SU-DHL-6 (cell line): Measurements from ENCODE around the gene HBEGF.

ENCODE experiments used
- EZH2phosphoT487 ChIP-seq: fragments of 200-600 bp; sonication (generic), shearing (Covaris generic); conservative IDR thresholded peaks from 2 replicates; pipeline ENCODE4 v1.6.1; 2018; ENCODE audit warnings: mild to moderate bottlenecking, antibody characterized with exemption, low read length, moderate library complexity, mixed read lengths
- TF ChIP-seq, protein P1 (sequence below): fragments of 200-600 bp; sonication (generic); IDR thresholded peaks from one replicate; pipeline ENCODE4 v1.5.1; 2017; ENCODE audit warnings: antibody characterized with exemption, mild to moderate bottlenecking, low read length, moderate library complexity; ENCODE audit not compliant: insufficient read depth, poor library complexity, severe bottlenecking

DNA sequence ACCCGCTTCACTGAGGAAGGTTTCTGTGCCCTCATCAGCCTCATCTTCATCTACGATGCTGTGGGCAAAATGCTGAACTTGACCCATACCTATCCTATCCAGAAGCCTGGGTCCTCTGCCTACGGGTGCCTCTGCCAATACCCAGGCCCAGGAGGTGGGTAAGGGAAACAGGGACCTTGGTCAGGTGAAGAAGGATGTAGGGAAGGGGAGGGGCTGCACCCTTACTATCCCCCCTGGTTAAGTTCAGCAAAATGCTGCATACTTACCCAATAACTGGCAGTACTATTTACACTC, 18.0 kb upstream of the HBEGF start:
- TF ChIP-seq, protein P1, sequence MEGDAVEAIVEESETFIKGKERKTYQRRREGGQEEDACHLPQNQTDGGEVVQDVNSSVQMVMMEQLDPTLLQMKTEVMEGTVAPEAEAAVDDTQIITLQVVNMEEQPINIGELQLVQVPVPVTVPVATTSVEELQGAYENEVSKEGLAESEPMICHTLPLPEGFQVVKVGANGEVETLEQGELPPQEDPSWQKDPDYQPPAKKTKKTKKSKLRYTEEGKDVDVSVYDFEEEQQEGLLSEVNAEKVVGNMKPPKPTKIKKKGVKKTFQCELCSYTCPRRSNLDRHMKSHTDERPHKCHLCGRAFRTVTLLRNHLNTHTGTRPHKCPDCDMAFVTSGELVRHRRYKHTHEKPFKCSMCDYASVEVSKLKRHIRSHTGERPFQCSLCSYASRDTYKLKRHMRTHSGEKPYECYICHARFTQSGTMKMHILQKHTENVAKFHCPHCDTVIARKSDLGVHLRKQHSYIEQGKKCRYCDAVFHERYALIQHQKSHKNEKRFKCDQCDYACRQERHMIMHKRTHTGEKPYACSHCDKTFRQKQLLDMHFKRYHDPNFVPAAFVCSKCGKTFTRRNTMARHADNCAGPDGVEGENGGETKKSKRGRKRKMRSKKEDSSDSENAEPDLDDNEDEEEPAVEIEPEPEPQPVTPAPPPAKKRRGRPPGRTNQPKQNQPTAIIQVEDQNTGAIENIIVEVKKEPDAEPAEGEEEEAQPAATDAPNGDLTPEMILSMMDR: no peak
- no peak for TF ChIP-seq EZH2phosphoT487
